ENCODE data around the gene JAM3. TPM values are rescaled to one million over a fixed set of nuclear protein-coding genes. Genes with fewer than 3 reads are reported as not detected.

JAM3 gene
- total RNA-seq, 1 experiment from 2014 or later = 3.1 TPM

DNA sequence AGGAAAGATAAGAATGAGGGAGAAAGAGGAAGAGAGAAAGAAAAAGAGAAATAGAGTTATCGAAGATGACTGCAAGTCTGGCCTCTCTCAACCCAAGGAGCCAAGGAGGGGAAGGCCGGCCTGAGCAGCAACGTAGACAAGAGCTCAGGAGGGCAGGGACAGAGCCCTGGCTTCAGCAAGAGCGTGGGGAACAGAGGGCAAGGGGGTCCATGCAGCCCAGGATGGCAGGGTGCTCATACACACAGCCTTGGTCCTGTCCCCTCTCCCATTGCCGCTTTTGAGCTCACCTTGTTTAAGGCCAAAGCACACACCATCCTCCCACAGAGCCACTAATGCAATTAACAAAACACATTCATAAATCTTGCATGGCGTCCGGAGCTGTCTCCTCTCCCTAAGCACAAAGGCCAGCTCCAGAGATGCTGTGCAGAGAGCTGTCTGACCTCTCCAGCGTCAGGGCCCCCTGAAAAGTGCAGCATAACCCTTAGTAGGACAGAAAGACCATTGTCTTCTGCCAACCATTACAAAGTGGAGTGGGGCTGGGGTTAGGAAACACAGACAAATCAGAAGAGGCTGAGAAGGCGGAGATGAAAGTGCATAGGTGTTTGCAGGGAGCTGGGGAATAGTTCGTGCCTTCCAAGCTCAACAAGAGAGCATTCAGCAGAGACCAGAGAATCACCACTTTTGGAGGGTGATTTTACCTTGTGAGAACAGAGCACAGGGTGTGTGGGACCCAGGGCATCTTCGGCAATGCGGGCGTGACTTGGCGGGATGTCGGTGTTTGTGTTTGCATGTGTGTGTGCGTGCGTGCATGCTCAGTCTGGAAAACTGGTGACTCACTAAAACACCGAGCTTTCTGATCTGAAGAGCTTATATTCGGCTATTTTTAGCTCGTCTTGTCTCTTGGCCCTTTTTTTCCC lies 28.2 kb upstream of the JAM3 start:
- Histone ChIP-seq H4K20me1 (ENCODE audit: low read length) (no peaks in the 10 kb centered on the region), H3K4me2 (ENCODE audit: low read length) (no peak overlapping the region), H3K36me3 (ENCODE audit: low read depth, low read length) (no peaks in the 10 kb centered on the region), H3K4me3 (ENCODE audit: low read length) (no peak overlapping the region), H3K4me1 (ENCODE audit: insufficient read depth, low read length) (peaks cover 4% of the 10 kb centered on the region), H3K9ac (ENCODE audit: low read length) (no peak overlapping the region), H3K27me3 (ENCODE audit: low read length) (peaks cover 23% of the 10 kb centered on the region), H3K79me2 (ENCODE audit: low read length) (no peaks in the 10 kb centered on the region), H2AFZ (ENCODE audit: low read length) (no peak overlapping the region), H3K9me2 (replicated peaks; ENCODE audit: low read length) (no peaks in the 10 kb centered on the region), H3K9me3 (ENCODE audit: low read length) (no peaks in the 10 kb centered on the region), H3F3A (ENCODE audit: low read length, unreplicated experiment) (no peaks in the 10 kb centered on the region), H3K27ac (ENCODE audit: low read length) (no peak overlapping the region)
- ChIA-PET CTCF (no interaction called here), POLR2A (ENCODE audit: unreplicated experiment) (no interaction called here)
- TF ChIP-seq EZH2phosphoT487 (IDR thresholded peaks at IDR 0.05; ENCODE audit: borderline replicate concordance, low read length) (no peak), EZH2 (IDR thresholded peaks at IDR 0.05; ENCODE audit: low read length, unreplicated experiment) (no peak)
- TF ChIP-seq, protein P1, sequence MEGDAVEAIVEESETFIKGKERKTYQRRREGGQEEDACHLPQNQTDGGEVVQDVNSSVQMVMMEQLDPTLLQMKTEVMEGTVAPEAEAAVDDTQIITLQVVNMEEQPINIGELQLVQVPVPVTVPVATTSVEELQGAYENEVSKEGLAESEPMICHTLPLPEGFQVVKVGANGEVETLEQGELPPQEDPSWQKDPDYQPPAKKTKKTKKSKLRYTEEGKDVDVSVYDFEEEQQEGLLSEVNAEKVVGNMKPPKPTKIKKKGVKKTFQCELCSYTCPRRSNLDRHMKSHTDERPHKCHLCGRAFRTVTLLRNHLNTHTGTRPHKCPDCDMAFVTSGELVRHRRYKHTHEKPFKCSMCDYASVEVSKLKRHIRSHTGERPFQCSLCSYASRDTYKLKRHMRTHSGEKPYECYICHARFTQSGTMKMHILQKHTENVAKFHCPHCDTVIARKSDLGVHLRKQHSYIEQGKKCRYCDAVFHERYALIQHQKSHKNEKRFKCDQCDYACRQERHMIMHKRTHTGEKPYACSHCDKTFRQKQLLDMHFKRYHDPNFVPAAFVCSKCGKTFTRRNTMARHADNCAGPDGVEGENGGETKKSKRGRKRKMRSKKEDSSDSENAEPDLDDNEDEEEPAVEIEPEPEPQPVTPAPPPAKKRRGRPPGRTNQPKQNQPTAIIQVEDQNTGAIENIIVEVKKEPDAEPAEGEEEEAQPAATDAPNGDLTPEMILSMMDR (conservative IDR thresholded peaks at IDR 0.05; ENCODE audit: low read depth, low read length) = no peak
- intact Hi-C loops (cut with micrococcal nuclease) = loop anchor here (10.0 kb wide), 1 partner anchor 116 kb away; no protein-coding TSS in a partner anchor
- BruUV-seq (replicated peaks) = no TSS peak
- ATAC-seq (no peak), DNase-seq (no peak)

DNA sequence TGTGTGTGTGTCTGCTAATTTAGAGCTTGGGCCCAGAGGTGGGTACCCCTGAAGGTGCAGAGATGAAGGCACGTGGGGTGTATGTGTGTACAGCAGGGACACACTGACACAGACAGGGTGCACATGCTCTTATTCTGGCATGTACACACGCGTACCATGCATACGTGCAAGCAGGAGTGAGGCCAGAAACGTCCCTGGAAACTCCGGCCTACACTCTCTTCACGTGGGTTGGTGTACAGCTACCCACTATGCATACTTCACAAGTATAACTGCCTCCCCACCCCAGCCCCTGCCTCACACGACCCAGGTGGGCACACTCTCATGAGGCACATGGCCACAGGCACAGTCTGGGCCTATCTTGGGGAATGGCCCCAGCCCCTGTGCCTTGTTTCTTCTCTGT lies 27.5 kb upstream of the JAM3 start:
- POLR2A ChIA-PET (ENCODE audit: unreplicated experiment) = no interaction called here
- H3F3A ChIP-seq (ENCODE audit: low read length, unreplicated experiment) = no peaks in the 10 kb centered on the region
- H3K36me3 ChIP-seq (ENCODE audit: low read depth, low read length) = no peaks in the 10 kb centered on the region
- H3K79me2 ChIP-seq (ENCODE audit: low read length) = no peaks in the 10 kb centered on the region
- H3K4me2 ChIP-seq (ENCODE audit: low read length) = no peak overlapping the region
- intact Hi-C loops (cut with micrococcal nuclease) = loop anchor here (10.0 kb wide), 1 partner anchor 117 kb away; no protein-coding TSS in a partner anchor
- DNase-seq (no peak), ATAC-seq (no peak)
- H3K9ac ChIP-seq (ENCODE audit: low read length) = no peak overlapping the region
- peaks cover 23% of the 10 kb centered on the region for H3K27me3 ChIP-seq (ENCODE audit: low read length)
- no peaks in the 10 kb centered on the region for H3K9me3 ChIP-seq (ENCODE audit: low read length)
- no peak overlapping the region for H3K4me3 ChIP-seq (ENCODE audit: low read length)
- BruUV-seq (replicated peaks) = no TSS peak
- H2AFZ ChIP-seq (ENCODE audit: low read length) = no peak overlapping the region
- H3K27ac ChIP-seq (ENCODE audit: low read length) = no peak overlapping the region
- no peaks in the 10 kb centered on the region for H4K20me1 ChIP-seq (ENCODE audit: low read length)
- TF ChIP-seq EZH2 (IDR thresholded peaks at IDR 0.05; ENCODE audit: low read length, unreplicated experiment) (no peak), EZH2phosphoT487 (IDR thresholded peaks at IDR 0.05; ENCODE audit: borderline replicate concordance, low read length) (no peak)
- TF ChIP-seq, protein P1 (conservative IDR thresholded peaks at IDR 0.05; ENCODE audit: low read depth, low read length) = no peak
- H3K4me1 ChIP-seq (ENCODE audit: insufficient read depth, low read length) = peaks cover 4% of the 10 kb centered on the region
- no peaks in the 10 kb centered on the region for H3K9me2 ChIP-seq (replicated peaks; ENCODE audit: low read length)
- CTCF ChIA-PET = no interaction called here
